Mucosa of descending colon (tissue), 3 donors: Measurements from ENCODE around the gene MTAP. TPM values are rescaled to one million over a fixed set of nuclear protein-coding genes. Genes with fewer than 3 reads are reported as not detected.

Source experiments
- ATAC-seq: fragments of 200-7000 bp; cut with Tn5 transposase; one replicate; pipeline ENCODE4 v1.9.1; 2020; ENCODE audit warnings: mild to moderate bottlenecking, moderate library complexity
- DNase-seq, 3 donors: peaks; one replicate each; pipeline ENCODE4 v3.0.0-alpha.2; 2020
- H3K36me3 ChIP-seq: fragments of 200-600 bp; one replicate; pipeline ENCODE4 v1.8.0; 2021; ENCODE audit warnings: low read depth, mild to moderate bottlenecking
- H3K4me1 ChIP-seq: fragments of 200-600 bp; one replicate; pipeline ENCODE4 v1.8.0; 2021; ENCODE audit warnings: low read depth, mild to moderate bottlenecking
- H3K4me3 ChIP-seq: fragments of 200-600 bp; one replicate; pipeline ENCODE4 v1.8.0; 2021; ENCODE audit warnings: mild to moderate bottlenecking
- H3K9me3 ChIP-seq: fragments of 200-600 bp; one replicate; pipeline ENCODE4 v1.8.0; 2021; ENCODE audit warnings: mild to moderate bottlenecking
- CTCF ChIP-seq: fragments of 200-600 bp; IDR thresholded peaks from one replicate; pipeline ENCODE4 v1.8.0; 2022; ENCODE audit warnings: antibody characterized with exemption, mild to moderate bottlenecking
- intact Hi-C, 2 donors: fragments of 100-400 bp; cut with DNase I in 1 of 2; cut with micrococcal nuclease in 1 of 2; formaldehyde crosslinking; loops; one replicate each; pipeline versions ENCODE4 v1.11.0 to v1.11.1; 2022; cut with DNase I, micrococcal nuclease
- total RNA-seq, 3 donors: library from RNA; stranded (reverse); fragmentation: NEBNext Ultra II Directional in 2 of 3; extraction: Animal tissue kit (Norgen Biotek cat#: 25700) in 2 of 3; gene quantifications; one replicate each; pipeline versions ENCODE4 v1.2.1 to v1.2.4, GENCODE V29; 2021 to 2023
- donor health status: DM: no; HTN: no; CAD: no; lungs with moderate emphysema.
- donor health status: DM: no; HTN: no; CAD: no.
- donor health status: DM: no; HTN: yes; CAD: no.

Gene MTAP
- total RNA-seq, 3 donors from 2014 or later, result 28.6 to 42.7 (median 32.4) TPM

- ATAC-seq (no peak), DNase-seq (no peak)
- Histone ChIP-seq H3K9me3 (no peaks in the 10 kb centered on the region), H3K4me1 (no peaks in the 10 kb centered on the region), H3K4me3 (no peak overlapping the region), H3K36me3 (no peaks in the 10 kb centered on the region)
- no peak for TF ChIP-seq CTCF
- intact Hi-C loops, result no loop called here
These were observed 60.4 kb downstream of the MTAP start for GRCh38 chr9:21862871-21863270.

GRCh38 chr9:21864505-21864904 is 62.1 kb downstream of the MTAP start:
- no peaks in the 10 kb centered on the region for H3K9me3 ChIP-seq

GRCh38 chr9:21866302-21866701 is 63.9 kb downstream of the MTAP start:
- H3K4me3 ChIP-seq, result no peak overlapping the region
- ATAC-seq, result no peak
- no peak for TF ChIP-seq CTCF
- no peaks in the 10 kb centered on the region for H3K9me3 ChIP-seq
- H3K36me3 ChIP-seq, result no peaks in the 10 kb centered on the region
- intact Hi-C loops, result no loop called here
- H3K4me1 ChIP-seq, result no peaks in the 10 kb centered on the region
- no peak for DNase-seq

More at GRCh38 chr9:21864505-21864904, 62.1 kb downstream of the MTAP start:
- Histone ChIP-seq H3K4me1 (no peaks in the 10 kb centered on the region), H3K36me3 (no peaks in the 10 kb centered on the region), H3K4me3 (no peak overlapping the region)
- no peak for TF ChIP-seq CTCF
- intact Hi-C loops, result no loop called here
- ATAC-seq (peak; percentile 20), DNase-seq (no peak)

GRCh38 chr9:21871256-21871975 is 69.0 kb downstream of the MTAP start:
- no peaks in the 10 kb centered on the region for H3K36me3 ChIP-seq
- no peak overlapping the region for H3K4me3 ChIP-seq
- intact Hi-C loops, result no loop called here
- ATAC-seq, result no peak
- DNase-seq, result no peak
- no peaks in the 10 kb centered on the region for H3K4me1 ChIP-seq
- no peak for TF ChIP-seq CTCF
- H3K9me3 ChIP-seq, result no peaks in the 10 kb centered on the region

GRCh38 chr9:21872696-21873095 is 70.3 kb downstream of the MTAP start:
- no peak for ATAC-seq
- no peak overlapping the region for H3K4me3 ChIP-seq

More at GRCh38 chr9:21872696-21873095, 70.3 kb downstream of the MTAP start:
- no peak for DNase-seq
- intact Hi-C loops, result no loop called here
- no peak for TF ChIP-seq CTCF
- Histone ChIP-seq H3K4me1 (no peaks in the 10 kb centered on the region), H3K9me3 (no peaks in the 10 kb centered on the region), H3K36me3 (no peaks in the 10 kb centered on the region)
